Aorta (tissue), 5 donors: ENCODE data around the gene ANXA9. TPM values are rescaled to one million over a fixed set of nuclear protein-coding genes. Genes with fewer than 3 reads are reported as not detected.

Source experiments
- ATAC-seq: fragments of 200-7000 bp; cut with Tn5 transposase; one replicate; pipeline ENCODE4 v1.9.1; 2022; ENCODE audit warnings: moderate library complexity; ENCODE audit not compliant: low FRiP score
- DNase-seq, 2 donors: peaks; one replicate each; pipeline ENCODE4 v3.0.0-alpha.2; 2020
- H3K27ac ChIP-seq, 2 donors: one replicate each; pipeline ENCODE4 v1.5.1; 2013; ENCODE audit warnings: low read length in 2 of 2, mild to moderate bottlenecking in 2 of 2, moderate library complexity in 2 of 2, control low read depth in 1 of 2, inconsistent platforms in 1 of 2, low read depth in 1 of 2
- H3K27me3 ChIP-seq, 2 donors: one replicate each; pipeline ENCODE4 v1.6.1; 2013; ENCODE audit warnings: control low read depth in 1 of 2, low read length in 1 of 2, mild to moderate bottlenecking in 1 of 2, moderate library complexity in 1 of 2; ENCODE audit not compliant: insufficient read depth in 2 of 2, control insufficient read depth in 1 of 2
- H3K36me3 ChIP-seq, 2 donors: one replicate each; pipeline ENCODE4 v1.6.1; 2013; ENCODE audit warnings: control low read depth in 1 of 2, low read length in 1 of 2, mild to moderate bottlenecking in 1 of 2; ENCODE audit not compliant: insufficient read depth in 2 of 2, control insufficient read depth in 1 of 2
- H3K4me1 ChIP-seq, 2 donors: one replicate each; pipeline ENCODE4 v1.6.1; 2013; ENCODE audit warnings: low read length in 2 of 2, control low read depth in 1 of 2, mild to moderate bottlenecking in 1 of 2, moderate library complexity in 1 of 2; ENCODE audit not compliant: insufficient read depth in 2 of 2, control insufficient read depth in 1 of 2
- H3K4me3 ChIP-seq, 2 donors: one replicate each; pipeline ENCODE4 v1.5.1; 2013; ENCODE audit warnings: low read length in 2 of 2, control low read depth in 1 of 2, mild to moderate bottlenecking in 1 of 2
- H3K9me3 ChIP-seq: one replicate; pipeline ENCODE4 v1.6.1; 2013; ENCODE audit warnings: mild to moderate bottlenecking, low read length; ENCODE audit not compliant: control insufficient read depth
- WGBS, 2 donors: extraction: QIAGEN DNeasy Blood & Tissue Kit; methylation state at CpG; one replicate each; pipeline ENCODE4 v1.1.7; 2013; 5-methylcytosine and 5-hydroxymethylcytosine counted together
- intact Hi-C, 2 donors: fragments of 100-400 bp; cut with DNase I; formaldehyde crosslinking; loops; one replicate each; pipeline versions ENCODE4 v1.14.2 to v1.15.0; 2022
- polyA plus RNA-seq, 2 donors: library from polyadenylated mRNA; stranded (reverse); fragments of 200-250 nt; gene quantifications; one replicate each; pipeline ENCODE4 v1.2.3, GENCODE V29; 2013
- total RNA-seq, 2 donors: library from RNA; stranded (reverse); fragmentation: NEBNext Ultra II Directional; extraction: Animal tissue kit (Norgen Biotek cat#: 25700); gene quantifications; one replicate each; pipeline ENCODE4 v1.2.1, GENCODE V29; 2021
- donor health status: healthy with polysubstance abuse.
- donor health status: Bipolar disorder and iron deficiency.
- donor health status: DM: no; HTN: no; CAD: no.
- donor health status: DM: no; HTN: no; CAD: no.
- donor health status: DM: yes; HTN: yes; CAD: no.

The ANXA9 gene
- total and polyA plus RNA-seq, 4 donors = 0.15 TPM; not detected in 3

- Histone ChIP-seq H3K4me1 (peaks cover 0 to 2% of the 10 kb centered on the region in 2 donors), H3K27ac (peak overlapping the region in 1 of 2 donors; percentile 29), H3K27me3 (no peaks in the 10 kb centered on the region), H3K4me3 (peak overlapping the region; percentile 78 to 88), H3K9me3 (no peaks in the 10 kb centered on the region), H3K36me3 (no peaks in the 10 kb centered on the region)
- intact Hi-C loops = loop anchor here in 1 of 2 donors (5.0 kb wide), 2 partner anchors 34 to 51 kb away; partner anchors contain the start of genes CDC42SE1 and CERS2
- DNase-seq (no peak), ATAC-seq (no peak)
- 1% methylated on average over 4 of the region's 4 CpGs for WGBS, 2 donors
Measured at GRCh38 chr1:151005729-151006319, 23.7 kb downstream of the ANXA9 start.

GRCh38 chr1:151006327-151007052, 24.4 kb downstream of the ANXA9 start, which contains the start of gene MINDY1:
Gene MINDY1, minus strand, starts transcription at chr1:151006902. Its CDS starts 4,285 bp downstream, at chr1:151002617.
- Histone ChIP-seq H3K36me3 (no peaks in the 10 kb centered on the region), H3K27ac (peak within 1 kb of the TSS in 1 of 2 donors; percentile 90), H3K9me3 (no peaks in the 10 kb centered on the region), H3K27me3 (no peaks in the 10 kb centered on the region), H3K4me1 (peaks cover 0 to 2% of the 10 kb centered on the region in 2 donors), H3K4me3 (peak within 1 kb of the TSS; percentile 78 to 88)
- intact Hi-C loops = loop anchor here in 1 of 2 donors (5.0 kb wide), 2 partner anchors 34 to 51 kb away; partner anchors contain the start of genes CDC42SE1 and CERS2
- WGBS, 2 donors = 0 to 1% methylated on average over 18 of the region's 18 CpGs
- peak; percentile 77 for DNase-seq
- peak; percentile 79 for ATAC-seq

GRCh38 chr1:151007853-151008243, 25.8 kb downstream of the ANXA9 start:
- H3K4me3 ChIP-seq = no peak overlapping the region

GRCh38 chr1:151008244-151009205, 26.4 kb downstream of the ANXA9 start, which contains the start of gene PRUNE1:
Gene PRUNE1, plus strand, starts transcription at chr1:151008449. Its CDS starts 184 bp downstream, at chr1:151008633.
- WGBS, 2 donors = 0 to 1% methylated on average over 67 to 69 of the region's 69 CpGs

More at GRCh38 chr1:151007853-151008243, 25.8 kb downstream of the ANXA9 start:
- Histone ChIP-seq H3K4me1 (peaks cover 0 to 2% of the 10 kb centered on the region in 2 donors), H3K36me3 (no peaks in the 10 kb centered on the region), H3K27me3 (no peaks in the 10 kb centered on the region), H3K9me3 (no peaks in the 10 kb centered on the region), H3K27ac (peak overlapping the region in 1 of 2 donors; percentile 90)
- 5 to 8% methylated on average over 4 of the region's 4 CpGs for WGBS, 2 donors
- ATAC-seq (no peak), DNase-seq (no peak)
- intact Hi-C loops = loop anchor here in 1 of 2 donors (5.0 kb wide), 2 partner anchors 36 to 49 kb away; partner anchors contain the start of genes CDC42SE1 and CERS2

GRCh38 chr1:151009206-151009587, 27.1 kb downstream of the ANXA9 start:
- DNase-seq = no peak
- no peak for ATAC-seq
- Histone ChIP-seq H3K9me3 (no peaks in the 10 kb centered on the region), H3K27ac (no peak overlapping the region), H3K4me3 (peak overlapping the region; percentile 27 to 42), H3K4me1 (peaks cover 0 to 4% of the 10 kb centered on the region in 2 donors), H3K27me3 (no peaks in the 10 kb centered on the region), H3K36me3 (no peaks in the 10 kb centered on the region)
- intact Hi-C loops = loop anchor here in 1 of 2 donors (5.0 kb wide), 2 partner anchors 37 to 48 kb away; partner anchors contain the start of genes CDC42SE1 and CERS2
- WGBS, 2 donors = 24 to 30% methylated on average over 3 of the region's 3 CpGs

More at GRCh38 chr1:151008244-151009205, 26.4 kb downstream of the ANXA9 start, which contains the start of gene PRUNE1:
- no peaks in the 10 kb centered on the region for H3K36me3 ChIP-seq
- H3K4me3 ChIP-seq = peak within 1 kb of the TSS; percentile 27 to 42
- peaks cover 0 to 4% of the 10 kb centered on the region in 2 donors for H3K4me1 ChIP-seq
- peak; percentile 97 for ATAC-seq
- intact Hi-C loops = loop anchor here in 1 of 2 donors (5.0 kb wide), 2 partner anchors 36 to 49 kb away; partner anchors contain the start of genes CDC42SE1 and CERS2
- DNase-seq = peak; percentile 99 to 100
- H3K27ac ChIP-seq = peak within 1 kb of the TSS in 1 of 2 donors; percentile 90
- H3K27me3 ChIP-seq = no peaks in the 10 kb centered on the region
- no peaks in the 10 kb centered on the region for H3K9me3 ChIP-seq

- intact Hi-C loops = loop anchor here in 1 of 2 donors (5.0 kb wide), 2 partner anchors 38 to 47 kb away; partner anchors contain the start of genes CDC42SE1 and CERS2
- peaks cover 0 to 4% of the 10 kb centered on the region in 2 donors for H3K4me1 ChIP-seq
- no peak overlapping the region for H3K27ac ChIP-seq
- DNase-seq = no peak
- no peaks in the 10 kb centered on the region for H3K36me3 ChIP-seq
- 96 to 98% methylated on average over 8 of the region's 8 CpGs for WGBS, 2 donors
- no peaks in the 10 kb centered on the region for H3K27me3 ChIP-seq
- no peaks in the 10 kb centered on the region for H3K9me3 ChIP-seq
- ATAC-seq = no peak
- H3K4me3 ChIP-seq = no peak overlapping the region
Measured at GRCh38 chr1:151009674-151010345, 27.7 kb downstream of the ANXA9 start.

GRCh38 chr1:151010346-151010726, 28.2 kb downstream of the ANXA9 start:
- ATAC-seq (no peak), DNase-seq (no peak)
- peaks cover 0 to 4% of the 10 kb centered on the region in 2 donors for H3K4me1 ChIP-seq
- H3K9me3 ChIP-seq = no peaks in the 10 kb centered on the region
- H3K27ac ChIP-seq = no peak overlapping the region
- H3K36me3 ChIP-seq = no peaks in the 10 kb centered on the region
- H3K4me3 ChIP-seq = no peak overlapping the region
- WGBS, 2 donors = 88% methylated on average over 3 of the region's 3 CpGs
- no peaks in the 10 kb centered on the region for H3K27me3 ChIP-seq
- intact Hi-C loops = no loop called here
